Choroid plexus epithelial cell (primary cell): ENCODE results near the gene PHAX.
"Not testable (repeated sequence)": the region's sequence is repeated elsewhere in the genome, so short reads cannot be mapped to it uniquely, and the experiment has no call there.

Experiments used
- DNase-seq: peaks from one replicate; pipeline ENCODE4 v3.0.0-alpha.2; 2010; ENCODE audit warnings: low read depth
- H3K4me3 ChIP-seq: 2 replicates; pipeline ENCODE4 v1.5.1; 2011; ENCODE audit warnings: low read depth, mild to moderate bottlenecking, control low read depth, low read length, moderate library complexity
- TF ChIP-seq, protein P1 (sequence below): conservative IDR thresholded peaks from 2 replicates; pipeline ENCODE4 v1.5.1; 2011; ENCODE audit warnings: low read depth, mild to moderate bottlenecking, control low read depth, inconsistent platforms, low read length, moderate library complexity

PHAX gene

GRCh38 chr5:126600631-126601511 is at the start of gene PHAX:
Gene PHAX, plus strand, starts transcription at chr5:126600947. Its CDS starts 16 bp downstream, at chr5:126600963.
- TF ChIP-seq, protein P1, sequence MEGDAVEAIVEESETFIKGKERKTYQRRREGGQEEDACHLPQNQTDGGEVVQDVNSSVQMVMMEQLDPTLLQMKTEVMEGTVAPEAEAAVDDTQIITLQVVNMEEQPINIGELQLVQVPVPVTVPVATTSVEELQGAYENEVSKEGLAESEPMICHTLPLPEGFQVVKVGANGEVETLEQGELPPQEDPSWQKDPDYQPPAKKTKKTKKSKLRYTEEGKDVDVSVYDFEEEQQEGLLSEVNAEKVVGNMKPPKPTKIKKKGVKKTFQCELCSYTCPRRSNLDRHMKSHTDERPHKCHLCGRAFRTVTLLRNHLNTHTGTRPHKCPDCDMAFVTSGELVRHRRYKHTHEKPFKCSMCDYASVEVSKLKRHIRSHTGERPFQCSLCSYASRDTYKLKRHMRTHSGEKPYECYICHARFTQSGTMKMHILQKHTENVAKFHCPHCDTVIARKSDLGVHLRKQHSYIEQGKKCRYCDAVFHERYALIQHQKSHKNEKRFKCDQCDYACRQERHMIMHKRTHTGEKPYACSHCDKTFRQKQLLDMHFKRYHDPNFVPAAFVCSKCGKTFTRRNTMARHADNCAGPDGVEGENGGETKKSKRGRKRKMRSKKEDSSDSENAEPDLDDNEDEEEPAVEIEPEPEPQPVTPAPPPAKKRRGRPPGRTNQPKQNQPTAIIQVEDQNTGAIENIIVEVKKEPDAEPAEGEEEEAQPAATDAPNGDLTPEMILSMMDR: peak; percentile 65
- peak within 1 kb of the TSS; percentile 100 for H3K4me3 ChIP-seq
- peak; percentile 82 for DNase-seq

DNA sequence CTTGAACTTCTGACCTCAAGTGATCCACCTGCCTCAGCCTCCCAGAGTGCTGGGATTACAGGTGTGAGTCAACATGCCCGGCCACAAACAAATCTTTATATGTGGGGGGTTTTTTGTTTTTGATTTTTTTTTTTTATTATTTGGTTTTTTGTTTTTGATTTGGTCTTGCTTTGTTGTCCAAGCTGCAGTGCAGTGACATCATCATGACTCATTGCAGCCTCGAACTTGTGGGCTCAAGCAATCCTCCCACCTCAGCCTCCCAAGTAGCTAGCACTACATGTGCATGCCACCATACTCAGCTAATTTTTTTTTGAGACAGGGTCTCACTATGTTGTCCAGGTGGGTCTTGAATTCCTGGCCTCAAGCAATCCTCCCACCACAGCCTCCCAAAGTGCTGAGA is 48.1 kb upstream of the PHAX start:
- no peak overlapping the region for H3K4me3 ChIP-seq
- TF ChIP-seq, protein P1: no peak
- DNase-seq: no peak

DNA sequence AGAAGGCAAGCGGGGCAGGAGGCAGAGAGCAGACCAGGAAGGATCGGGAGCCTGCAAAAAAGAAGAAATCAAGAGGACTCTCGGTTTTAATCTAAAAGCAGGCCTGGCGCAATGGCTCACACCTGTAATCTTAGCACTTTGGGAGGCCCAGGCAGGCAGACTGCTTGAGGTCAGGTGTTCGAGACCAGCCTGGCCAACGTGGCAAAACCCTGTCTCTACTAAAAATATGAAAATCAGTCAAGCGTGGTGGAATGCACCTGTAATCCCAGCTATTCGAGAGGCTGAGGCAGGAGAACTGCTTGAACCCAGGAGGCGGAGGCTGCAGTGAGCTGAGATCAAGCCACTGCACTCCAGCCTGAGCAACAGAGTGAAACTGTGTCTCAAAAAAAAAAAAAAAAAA is 45.6 kb upstream of the PHAX start:
- H3K4me3 ChIP-seq, DNase-seq: not testable (repeated sequence)

- TF ChIP-seq, protein P1: peak; percentile 18
- DNase-seq: peak; percentile 38
- no peak overlapping the region for H3K4me3 ChIP-seq
These were observed 38.8 kb upstream of the PHAX start for GRCh38 chr5:126561908-126562307.

DNA sequence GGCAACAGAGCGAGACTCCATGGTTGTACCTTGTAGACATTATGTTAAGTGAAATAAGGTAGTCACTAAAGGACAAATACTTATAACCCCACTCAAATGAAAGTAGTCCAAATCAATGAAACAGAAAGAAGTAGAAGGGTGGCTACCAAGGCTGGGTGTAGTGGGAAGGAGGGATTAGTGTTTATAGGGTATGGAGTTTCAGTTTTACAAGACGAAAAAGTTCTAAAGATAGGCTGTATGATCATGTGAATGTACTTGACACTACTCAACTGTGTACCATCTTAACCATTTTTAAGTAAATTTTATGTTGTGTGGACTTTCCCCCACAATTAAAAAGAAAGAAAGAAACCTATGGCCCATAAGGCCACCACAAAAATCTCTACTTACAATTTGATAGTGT is 37.9 kb upstream of the PHAX start:
- TF ChIP-seq, protein P1: no peak
- no peak for DNase-seq
- no peak overlapping the region for H3K4me3 ChIP-seq

DNA sequence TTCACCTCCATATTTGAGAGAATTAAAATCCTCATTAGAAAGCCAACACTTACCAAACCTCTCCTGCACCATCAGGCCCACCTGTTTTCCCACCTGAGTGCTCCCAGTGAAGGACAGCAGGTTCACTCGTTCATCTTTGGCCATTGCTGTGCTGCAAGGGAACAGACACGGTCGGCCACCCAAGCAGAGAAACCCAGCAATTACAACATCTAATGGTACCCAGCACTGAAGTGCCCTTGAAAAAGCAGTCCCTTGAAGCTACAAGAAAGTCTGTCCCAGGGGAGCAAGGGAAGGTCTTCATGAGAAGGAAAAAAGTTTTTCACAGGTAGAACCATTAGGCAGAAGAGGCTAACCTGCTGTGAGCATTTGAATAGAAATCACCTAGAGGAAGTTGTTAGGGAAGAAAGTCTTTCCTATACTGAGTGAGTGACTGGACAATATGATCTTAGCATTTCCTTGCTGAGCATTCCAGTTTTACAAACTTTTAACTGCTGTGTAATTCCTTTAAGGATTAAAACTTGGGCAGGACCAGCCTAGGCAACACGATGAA is 32.5 kb upstream of the PHAX start:
- TF ChIP-seq, protein P1: no peak

GRCh38 chr5:126575644-126576043 is 25.1 kb upstream of the PHAX start:
- H3K4me3 ChIP-seq: no peak overlapping the region
- TF ChIP-seq, protein P1: no peak
- no peak for DNase-seq

More for the DNA sequence above, 32.5 kb upstream of the PHAX start:
- H3K4me3 ChIP-seq: no peak overlapping the region
- DNase-seq: no peak
